Thoracic aorta (tissue), 2 donors: ENCODE data around the gene TM7SF2. TPM values are rescaled to one million over a fixed set of nuclear protein-coding genes. Genes with fewer than 3 reads are reported as not detected.

Experiments
- ATAC-seq: fragments of 150-250 bp; one replicate; pipeline ENCODE4 v1.8.0; 2017; ENCODE audit warnings: low read depth; ENCODE audit not compliant: insufficient number of reproducible peaks, low FRiP score
- DNase-seq: peaks from one replicate; pipeline ENCODE4 v3.0.0-alpha.2; 2020; ENCODE audit warnings: low spot score
- H3K27ac ChIP-seq, 2 donors: fragments of 200-600 bp; sonication (generic); 1 replicate in 1 of 2; 2 replicates in 1 of 2; pipeline ENCODE4 v1.5.1; 2016; ENCODE audit warnings: mild to moderate bottlenecking in 2 of 2, moderate library complexity in 2 of 2
- H3K27me3 ChIP-seq: fragments of 200-600 bp; sonication (generic); replicated peaks from 2 replicates; pipeline ENCODE4 v1.6.0; 2016; ENCODE audit warnings: mild to moderate bottlenecking; ENCODE audit not compliant: insufficient read depth
- H3K36me3 ChIP-seq: fragments of 200-600 bp; sonication (generic); one replicate; pipeline ENCODE4 v1.5.1; 2016
- H3K4me1 ChIP-seq, 2 donors: fragments of 200-600 bp; sonication (generic); 1 replicate in 1 of 2; 2 replicates in 1 of 2; pipeline versions ENCODE4 v1.5.1 to v1.6.0; 2016; ENCODE audit warnings: low read depth in 2 of 2, mild to moderate bottlenecking in 1 of 2; ENCODE audit not compliant: control insufficient read depth in 1 of 2
- H3K4me3 ChIP-seq: fragments of 200-600 bp; sonication (generic); 2 replicates; pipeline ENCODE4 v1.5.1; 2016; ENCODE audit warnings: mild to moderate bottlenecking
- H3K9me3 ChIP-seq: fragments of 200-600 bp; sonication (generic); 2 replicates; pipeline ENCODE4 v1.5.1; 2016
- CTCF ChIP-seq: fragments of 200-600 bp; sonication (generic); IDR thresholded peaks from one replicate; pipeline ENCODE4 v1.5.1; 2019; ENCODE audit warnings: antibody characterized with exemption
- total RNA-seq, 2 donors: library from RNA; depleted of rRNA; stranded (reverse); fragments of >200 nt; gene quantifications; one replicate each; pipeline versions ENCODE4 v1.1.0 to v1.2.3, GENCODE V29; 2016

Gene TM7SF2
- total RNA-seq, 2 donors from 2014 or later = 2.5 to 49.0 TPM

- Histone ChIP-seq H3K4me1 (peaks cover 10 to 22% of the 10 kb centered on the region in 2 donors), H3K9me3 (no peaks in the 10 kb centered on the region), H3K4me3 (peak overlapping the region; percentile 80), H3K36me3 (peaks cover 15% of the 10 kb centered on the region), H3K27ac (peak overlapping the region; percentile 77 to 83), H3K27me3 (no peaks in the 10 kb centered on the region)
- TF ChIP-seq CTCF = no peak
- ATAC-seq (no peak), DNase-seq (no peak)
These were observed 26.9 kb upstream of the TM7SF2 start for GRCh38 chr11:65084598-65085375.

- ATAC-seq (no peak), DNase-seq (no peak)
- H3K27ac ChIP-seq = no peak overlapping the region
- no peak for TF ChIP-seq CTCF
- no peak overlapping the region for H3K4me3 ChIP-seq
- no peaks in the 10 kb centered on the region for H3K27me3 ChIP-seq
- peaks cover 10 to 22% of the 10 kb centered on the region in 2 donors for H3K4me1 ChIP-seq
- no peaks in the 10 kb centered on the region for H3K9me3 ChIP-seq
- peaks cover 15% of the 10 kb centered on the region for H3K36me3 ChIP-seq
These were observed 26.2 kb upstream of the TM7SF2 start for GRCh38 chr11:65085446-65085845.

GRCh38 chr11:65086809-65087208 lies 24.9 kb upstream of the TM7SF2 start:
- Histone ChIP-seq H3K9me3 (no peaks in the 10 kb centered on the region), H3K36me3 (peaks cover 15% of the 10 kb centered on the region), H3K4me3 (no peak overlapping the region), H3K27ac (no peak overlapping the region), H3K27me3 (no peaks in the 10 kb centered on the region), H3K4me1 (peaks cover 10 to 22% of the 10 kb centered on the region in 2 donors)
- TF ChIP-seq CTCF = no peak
- no peak for ATAC-seq
- no peak for DNase-seq

GRCh38 chr11:65087216-65087615 lies 24.5 kb upstream of the TM7SF2 start:
- TF ChIP-seq CTCF = no peak
- DNase-seq (no peak), ATAC-seq (no peak)
- Histone ChIP-seq H3K9me3 (no peaks in the 10 kb centered on the region), H3K4me3 (no peak overlapping the region), H3K36me3 (peaks cover 15% of the 10 kb centered on the region), H3K4me1 (peaks cover 10 to 22% of the 10 kb centered on the region in 2 donors), H3K27me3 (no peaks in the 10 kb centered on the region), H3K27ac (no peak overlapping the region)

- H3K4me3 ChIP-seq = no peak overlapping the region
- no peaks in the 10 kb centered on the region for H3K27me3 ChIP-seq
- peaks cover 15% of the 10 kb centered on the region for H3K36me3 ChIP-seq
- H3K9me3 ChIP-seq = no peaks in the 10 kb centered on the region
- DNase-seq (no peak), ATAC-seq (no peak)
- peaks cover 10 to 22% of the 10 kb centered on the region in 2 donors for H3K4me1 ChIP-seq
- no peak overlapping the region for H3K27ac ChIP-seq
- no peak for TF ChIP-seq CTCF
These were observed 23.8 kb upstream of the TM7SF2 start for GRCh38 chr11:65087827-65088226.
